NCI-H128 (cell line): Measurements from ENCODE around the gene MRPL38.
A peak's percentile ranks its signal among the peaks of the same experiment; 100 is the strongest.
"Not testable (repeated sequence)": the region's sequence is repeated elsewhere in the genome, so short reads cannot be mapped to it uniquely, and the experiment has no call there.

Experiments used
- DNase-seq: peaks from one replicate; lab custom pipeline; 2025; ENCODE audit not compliant: unreplicated experiment; lab: John Stamatoyannopoulos, UW

Gene MRPL38

GRCh38 chr17:75855310-75856061, 49.2 kb downstream of the MRPL38 start, which contains the start of gene WBP2:
Gene WBP2, minus strand, starts transcription at chr17:75855335. Its CDS starts 38 bp downstream, at chr17:75855297.
- peak; percentile 97 for DNase-seq

GRCh38 chr17:75854881-75855309, 49.8 kb downstream of the MRPL38 start:
- DNase-seq = no peak

DNA sequence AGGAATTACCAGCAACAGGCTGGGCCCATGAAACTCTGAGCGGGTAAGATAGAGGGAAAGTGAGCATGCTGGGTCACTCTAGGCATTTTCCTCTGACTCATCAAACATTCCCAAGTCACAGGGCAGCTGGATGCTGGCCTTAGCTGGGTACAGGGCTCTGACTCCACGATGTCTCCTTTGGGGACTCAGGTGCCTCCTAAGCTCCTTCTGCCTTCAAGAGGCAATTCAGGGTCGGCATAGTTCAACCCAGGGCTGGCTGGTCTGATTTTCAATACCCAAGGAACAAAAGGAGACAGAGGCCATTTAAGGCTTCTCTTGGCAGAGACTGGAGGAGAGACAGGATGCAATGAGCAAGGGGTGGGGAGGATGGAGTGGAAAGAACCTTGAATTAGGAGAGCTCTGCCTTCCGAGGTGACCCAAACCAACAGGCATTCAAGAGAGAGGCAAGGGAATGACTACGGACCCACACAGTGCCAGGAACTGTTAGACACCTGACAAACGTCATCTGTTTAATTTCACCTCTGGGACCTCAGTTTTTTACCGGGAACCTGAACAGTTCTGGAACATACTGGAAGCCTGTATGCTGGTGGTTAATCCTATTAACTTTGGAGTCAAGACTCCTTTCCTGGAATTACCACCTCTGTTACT, 50.5 kb downstream of the MRPL38 start:
- DNase-seq = no peak

DNA sequence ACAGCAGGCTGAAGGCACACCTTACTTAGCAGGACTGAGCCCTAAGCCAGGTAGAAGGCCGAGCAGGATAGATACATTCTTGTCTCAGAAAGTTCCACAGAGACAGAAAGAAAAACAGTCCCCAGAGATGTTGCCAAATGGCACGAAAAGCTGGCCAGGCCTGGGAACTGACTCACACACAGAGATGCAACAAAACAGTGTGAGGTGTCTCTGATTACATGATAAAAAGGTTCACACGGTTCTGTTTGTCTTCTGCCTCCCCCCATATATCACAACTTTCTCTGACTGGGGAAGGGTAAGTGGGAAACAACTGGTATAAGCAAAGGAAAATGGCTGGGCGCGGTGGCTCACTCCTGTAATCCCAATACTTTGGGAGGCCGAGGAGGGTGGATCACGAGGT, 51.3 kb downstream of the MRPL38 start:
- DNase-seq = no peak

- DNase-seq = not testable (repeated sequence)
Measured at GRCh38 chr17:75851693-75851991, 53.0 kb downstream of the MRPL38 start.

GRCh38 chr17:75850928-75851692, 53.6 kb downstream of the MRPL38 start:
- no peak for DNase-seq

GRCh38 chr17:75849724-75850123, 55.0 kb downstream of the MRPL38 start:
- no peak for DNase-seq

DNA sequence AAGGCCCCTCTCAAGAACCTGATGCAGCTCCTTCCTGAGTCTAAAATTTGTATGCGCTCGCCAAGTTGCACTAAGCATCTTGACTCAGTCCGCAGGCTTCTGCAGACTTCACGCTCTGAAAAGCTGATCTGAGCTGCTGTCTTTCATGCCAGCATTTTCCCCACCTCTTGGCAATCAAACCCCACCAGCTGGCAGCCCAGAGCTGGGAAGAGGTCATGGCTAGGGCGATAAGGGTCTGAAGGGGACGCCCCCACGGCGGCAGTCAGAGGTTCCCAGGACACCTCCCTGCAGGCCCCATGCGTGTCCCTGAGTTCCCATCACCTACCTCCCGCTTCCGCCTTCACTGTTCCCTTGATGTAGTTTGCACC, 55.4 kb downstream of the MRPL38 start:
- DNase-seq = no peak
